Measurements from ENCODE around the gene ADAM19.

Gene ADAM19

DNA sequence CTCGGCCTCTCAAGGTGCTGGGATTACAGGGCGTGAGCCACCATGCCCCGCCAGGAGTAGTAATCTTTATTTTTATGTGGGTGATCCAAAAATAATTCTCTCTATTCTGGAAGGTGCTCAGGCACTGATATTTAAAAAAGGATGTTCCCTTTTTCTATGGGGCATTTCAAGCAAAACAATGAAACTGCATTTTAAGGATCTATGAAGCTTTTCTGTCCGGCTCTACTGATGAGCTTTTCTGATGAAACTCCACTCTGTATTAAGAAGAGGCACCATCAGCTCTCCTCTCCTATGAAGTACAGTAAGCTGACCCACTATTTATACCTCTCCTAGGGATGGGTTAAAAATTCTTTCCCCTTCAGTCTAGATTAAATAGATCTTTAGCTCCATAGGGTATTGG, 7.4 kb downstream of the ADAM19 start:
- in situ Hi-C loops (cut with MboI; ENCODE audit: low pct_unique_long_range_greater_than_20kb, low sequenced_read_pairs), result no loop called here
- DNase-seq, result no peak

DNA sequence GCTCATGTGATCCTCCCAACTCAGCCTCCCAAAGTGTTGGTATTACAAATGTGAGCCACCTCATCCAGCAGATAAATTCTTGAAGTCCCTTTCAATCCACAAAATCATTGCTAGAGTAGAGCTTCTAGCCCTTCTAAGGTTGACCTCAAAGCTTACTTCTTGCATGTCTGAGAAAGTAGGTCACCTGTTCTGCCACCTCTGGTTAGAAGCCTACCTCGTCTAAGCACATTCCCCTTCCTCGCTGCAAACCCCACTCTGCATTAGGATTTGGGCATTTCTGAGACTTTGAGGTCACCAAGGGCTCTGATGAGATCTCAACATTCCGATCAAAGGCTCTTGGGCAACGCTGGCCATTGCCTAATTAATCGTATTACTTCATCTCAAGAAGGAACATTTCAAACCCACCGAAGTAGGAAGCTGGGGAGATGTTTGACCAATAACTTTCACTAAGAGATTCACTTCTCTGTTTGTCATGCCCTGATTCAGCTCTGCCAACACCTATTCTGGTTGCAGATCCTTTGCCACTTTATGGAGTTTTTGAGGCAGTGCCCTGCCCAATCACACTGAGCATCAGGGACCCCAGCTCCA, 8.6 kb downstream of the ADAM19 start:
- no peak for DNase-seq
- in situ Hi-C loops (cut with MboI; ENCODE audit: low pct_unique_long_range_greater_than_20kb, low sequenced_read_pairs), result no loop called here

DNA sequence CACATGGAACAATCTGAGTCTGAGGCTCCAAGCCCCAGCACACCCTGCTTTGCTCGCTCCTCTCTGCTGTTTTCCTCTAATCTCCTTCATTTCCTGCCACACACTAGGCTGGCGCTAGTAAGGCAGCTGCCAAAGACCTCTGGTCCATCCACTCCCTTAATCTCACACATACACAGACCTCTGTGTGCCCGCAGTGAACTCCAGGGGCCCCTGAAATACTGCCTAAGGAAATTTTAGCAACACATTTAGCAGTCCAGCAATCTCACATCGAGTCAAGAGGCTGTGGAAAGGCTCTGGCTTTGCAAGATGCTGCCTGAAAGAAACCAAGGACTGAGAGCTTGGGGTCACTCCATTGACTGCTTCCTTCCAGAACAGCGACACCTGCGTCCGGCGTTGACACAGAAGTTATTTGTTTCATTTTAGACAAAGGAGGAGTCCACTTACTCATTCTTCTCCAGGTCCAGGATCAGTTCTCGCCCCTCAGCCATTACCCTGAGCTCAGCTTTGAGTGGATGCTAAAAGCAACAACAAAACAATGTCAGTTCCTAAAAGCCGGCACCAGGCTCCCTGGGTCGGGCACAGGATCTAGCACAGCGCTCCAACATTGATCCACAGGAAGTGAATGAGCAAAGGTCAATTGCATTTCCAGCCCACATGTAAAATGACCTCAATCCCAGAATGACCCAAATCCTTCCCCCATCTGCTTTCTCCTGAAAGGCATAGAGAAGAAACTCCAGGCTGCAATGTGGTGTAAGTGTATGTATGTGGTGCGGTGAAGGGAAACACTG, 11.5 kb downstream of the ADAM19 start:
- in situ Hi-C loops (cut with MboI; ENCODE audit: low pct_unique_long_range_greater_than_20kb, low sequenced_read_pairs), result no loop called here
- DNase-seq, result no peak

DNA sequence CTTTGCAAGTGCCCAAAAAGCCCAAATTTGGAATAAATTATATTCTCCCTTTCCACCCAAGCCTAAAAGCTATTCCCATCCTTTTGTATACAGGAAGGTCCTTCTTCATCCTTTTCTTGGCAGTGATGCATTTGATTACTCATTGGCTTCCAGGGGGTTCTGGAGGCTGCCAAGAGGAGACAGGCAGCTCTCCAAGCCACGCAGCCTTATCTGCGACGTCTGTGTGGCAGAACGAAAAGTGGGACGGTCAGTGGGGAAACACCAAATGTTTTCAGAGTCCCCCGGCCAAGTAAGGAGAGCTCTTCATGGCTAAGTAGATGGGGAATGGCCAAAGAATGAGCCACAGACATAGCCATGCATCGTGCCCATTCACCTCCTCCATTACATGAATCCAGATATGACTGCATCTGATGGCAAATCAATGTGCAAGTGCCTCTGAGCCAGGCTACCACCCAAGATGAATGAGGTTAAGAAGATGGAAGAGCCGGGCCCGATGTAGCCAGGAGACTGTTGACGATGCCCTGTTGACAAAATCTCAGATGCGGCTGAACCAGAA, 12.1 kb downstream of the ADAM19 start:
- in situ Hi-C loops (cut with MboI; ENCODE audit: low pct_unique_long_range_greater_than_20kb, low sequenced_read_pairs), result no loop called here
- DNase-seq, result no peak

DNA sequence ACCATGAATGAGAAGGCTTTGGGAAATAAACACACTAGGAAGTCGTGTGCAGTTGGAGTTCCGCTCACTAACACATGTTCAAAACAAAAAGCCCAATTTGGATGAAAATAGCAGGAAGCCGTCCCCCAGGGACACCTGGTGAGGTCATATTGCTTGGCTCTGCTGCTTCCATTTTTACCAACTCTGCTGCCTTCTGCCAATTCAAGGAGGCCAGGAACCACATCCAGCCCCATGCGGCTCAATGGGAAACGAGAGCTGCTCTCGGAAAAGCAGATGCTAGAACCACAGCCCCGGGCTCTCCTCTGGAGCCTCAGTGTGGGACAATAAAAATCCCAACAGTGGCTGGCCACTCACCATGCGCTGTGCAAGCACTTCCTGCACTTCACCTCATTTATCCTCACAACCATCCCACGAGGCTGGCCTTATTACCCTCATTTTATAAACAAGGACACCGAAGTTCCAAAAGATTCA, 13.4 kb downstream of the ADAM19 start:
- no peak for DNase-seq

DNA sequence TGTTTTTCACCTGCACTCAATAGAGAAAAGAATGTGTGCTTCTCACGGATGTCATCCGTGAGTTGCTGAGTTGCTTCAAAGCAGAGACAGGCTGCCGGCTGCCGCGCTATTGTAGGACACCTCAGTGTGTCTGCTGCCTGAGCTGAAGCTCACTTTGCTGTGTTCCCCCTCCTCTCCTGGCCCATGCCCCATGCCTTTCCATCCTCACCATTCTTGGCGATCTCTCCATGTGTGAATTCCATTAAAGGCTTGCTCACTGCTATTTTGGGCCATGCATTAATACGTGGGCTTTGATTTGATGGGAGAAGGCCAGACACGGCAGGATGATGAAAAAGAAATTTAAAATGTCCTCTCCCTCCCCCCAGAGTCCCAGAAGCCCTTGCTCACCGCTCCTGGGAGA, 14.5 kb downstream of the ADAM19 start:
- in situ Hi-C loops (cut with MboI; ENCODE audit: low pct_unique_long_range_greater_than_20kb, low sequenced_read_pairs), result no loop called here
- DNase-seq, result no peak

More for the DNA sequence above, 13.4 kb downstream of the ADAM19 start:
- in situ Hi-C loops (cut with MboI; ENCODE audit: low pct_unique_long_range_greater_than_20kb, low sequenced_read_pairs), result no loop called here

DNA sequence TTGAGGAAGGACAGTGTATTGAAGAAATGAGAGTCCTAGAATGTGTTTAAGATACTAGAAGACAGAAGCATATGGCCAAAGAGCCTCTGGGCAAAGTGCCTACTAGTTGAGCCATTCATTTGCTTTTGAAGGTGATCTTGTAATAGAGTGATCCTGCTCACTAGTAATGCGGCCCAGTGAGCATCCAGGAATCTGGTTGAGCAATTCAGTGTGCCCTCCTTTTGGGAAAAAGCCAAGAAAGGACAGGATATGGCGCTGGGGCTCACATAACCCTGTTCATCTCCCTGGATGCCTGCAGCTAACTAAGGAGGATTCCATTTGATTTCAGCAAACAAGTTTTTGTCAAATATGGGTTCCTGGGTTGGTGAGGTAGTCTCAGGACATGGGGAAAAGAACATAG, 16.3 kb downstream of the ADAM19 start:
- no peak for DNase-seq
- in situ Hi-C loops (cut with MboI; ENCODE audit: low pct_unique_long_range_greater_than_20kb, low sequenced_read_pairs), result no loop called here

DNA sequence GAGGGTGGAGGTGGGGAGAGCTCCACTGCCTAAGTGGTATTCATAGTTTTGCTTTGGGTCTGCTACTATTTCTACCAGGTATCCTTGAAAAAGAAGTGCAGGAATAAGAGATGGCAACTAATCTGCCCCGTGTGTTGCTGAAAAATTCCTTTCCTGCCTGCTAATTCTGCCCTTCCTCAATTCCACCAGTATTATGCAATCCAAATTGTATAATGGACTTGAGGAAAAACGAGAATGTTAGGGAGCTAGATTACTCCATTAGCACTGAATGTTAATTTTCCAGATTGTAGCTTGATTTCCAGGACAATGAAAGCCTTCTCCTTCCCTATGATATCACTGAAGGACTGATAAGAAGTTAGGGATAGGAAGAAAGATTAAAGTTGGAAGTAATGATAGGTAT, 16.9 kb downstream of the ADAM19 start:
- in situ Hi-C loops (cut with MboI; ENCODE audit: low pct_unique_long_range_greater_than_20kb, low sequenced_read_pairs), result no loop called here
- DNase-seq, result no peak

DNA sequence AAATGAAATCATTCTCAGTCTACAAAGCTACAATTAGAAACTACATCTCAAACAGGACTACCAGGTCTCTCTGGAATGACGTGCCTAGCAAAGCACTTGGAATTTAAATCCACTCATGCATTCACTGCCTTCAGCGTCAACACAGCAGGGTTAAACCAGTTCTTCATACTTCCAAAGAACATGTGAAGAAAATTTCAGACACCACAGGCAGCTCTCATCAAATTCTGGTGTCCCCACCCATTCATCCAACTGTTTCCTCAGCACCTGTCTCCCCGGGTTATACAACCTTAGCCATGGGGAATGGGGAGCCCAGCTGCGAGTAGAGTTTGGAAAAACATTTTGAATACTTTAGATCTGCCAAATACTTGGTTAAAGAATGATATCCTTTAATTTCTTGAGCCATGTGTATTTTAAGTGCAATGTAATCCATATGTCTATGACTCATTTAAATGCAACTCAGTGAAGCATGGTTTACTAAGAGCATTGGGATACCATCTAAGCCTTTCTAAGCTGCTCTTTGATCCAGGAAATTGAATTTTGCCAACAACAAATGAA, 17.5 kb downstream of the ADAM19 start:
- DNase-seq, result no peak

DNA sequence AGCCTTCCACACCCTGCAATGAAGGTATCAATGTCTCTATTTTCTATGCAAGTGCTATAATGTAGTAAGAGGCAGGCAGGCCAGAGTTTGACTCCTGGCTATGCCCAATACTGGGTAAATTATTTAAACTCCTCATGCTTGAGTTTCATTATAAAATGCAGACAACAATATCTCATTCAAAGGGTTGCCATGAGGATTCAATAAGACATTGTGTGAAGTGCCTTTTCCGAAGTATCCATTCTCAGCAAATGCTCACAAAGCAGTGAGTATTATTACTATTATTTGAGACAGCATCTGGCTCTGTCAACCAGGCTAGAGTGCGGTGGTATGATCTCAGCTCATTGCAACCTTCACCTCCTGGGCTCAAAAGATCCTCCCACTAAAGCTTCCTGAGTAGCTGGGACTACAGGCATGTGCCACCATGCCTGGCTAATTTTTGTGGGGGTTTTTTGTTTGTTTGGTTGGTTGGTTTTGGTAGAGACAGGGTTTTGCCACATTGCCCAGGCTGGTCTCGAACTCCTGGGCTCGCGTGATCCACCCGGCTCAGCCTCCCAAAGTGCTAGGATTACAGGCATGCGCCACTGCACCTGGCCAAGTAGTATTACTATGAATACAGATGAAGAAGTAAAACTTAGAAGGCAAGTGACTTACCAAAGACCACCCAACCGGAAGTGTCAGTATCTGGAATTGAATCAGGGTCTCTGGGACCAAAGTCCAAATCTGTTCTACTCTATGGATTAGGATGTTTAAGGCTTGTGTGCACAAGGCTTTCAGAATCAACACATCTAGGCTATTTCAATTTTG, 18.8 kb downstream of the ADAM19 start:
- in situ Hi-C loops (cut with MboI; ENCODE audit: low pct_unique_long_range_greater_than_20kb, low sequenced_read_pairs), result no loop called here
- no peak for DNase-seq

More for the DNA sequence above, 17.5 kb downstream of the ADAM19 start:
- in situ Hi-C loops (cut with MboI; ENCODE audit: low pct_unique_long_range_greater_than_20kb, low sequenced_read_pairs), result no loop called here

DNA sequence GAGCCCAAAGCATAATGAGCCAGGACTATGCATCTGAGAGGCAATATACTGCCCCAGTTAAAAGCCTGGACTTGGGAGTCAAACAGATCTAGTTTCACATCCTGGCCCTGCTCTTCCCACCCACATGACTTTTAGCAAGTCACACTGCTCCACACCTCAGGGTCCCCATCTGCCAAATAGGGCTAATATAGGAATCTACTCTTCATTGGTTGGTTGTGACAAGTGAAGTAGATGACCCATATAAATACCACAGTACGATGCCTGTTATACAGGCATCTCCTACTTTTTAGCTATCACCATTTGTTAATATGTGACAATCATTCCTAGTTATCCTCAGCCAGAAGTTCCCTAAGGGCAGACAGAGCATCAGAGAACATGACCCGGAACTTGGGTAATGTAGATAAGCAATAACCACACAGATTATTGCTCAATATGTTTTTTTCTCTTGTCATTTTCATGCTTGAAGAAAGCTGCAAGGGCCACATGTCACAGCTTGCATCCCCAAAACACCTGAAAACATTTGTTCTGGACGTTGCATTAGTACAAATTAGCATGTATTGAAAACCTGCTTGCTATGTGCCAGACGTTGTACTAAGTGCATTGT, 20.4 kb downstream of the ADAM19 start:
- in situ Hi-C loops (cut with MboI; ENCODE audit: low pct_unique_long_range_greater_than_20kb, low sequenced_read_pairs), result no loop called here
- DNase-seq, result no peak

DNA sequence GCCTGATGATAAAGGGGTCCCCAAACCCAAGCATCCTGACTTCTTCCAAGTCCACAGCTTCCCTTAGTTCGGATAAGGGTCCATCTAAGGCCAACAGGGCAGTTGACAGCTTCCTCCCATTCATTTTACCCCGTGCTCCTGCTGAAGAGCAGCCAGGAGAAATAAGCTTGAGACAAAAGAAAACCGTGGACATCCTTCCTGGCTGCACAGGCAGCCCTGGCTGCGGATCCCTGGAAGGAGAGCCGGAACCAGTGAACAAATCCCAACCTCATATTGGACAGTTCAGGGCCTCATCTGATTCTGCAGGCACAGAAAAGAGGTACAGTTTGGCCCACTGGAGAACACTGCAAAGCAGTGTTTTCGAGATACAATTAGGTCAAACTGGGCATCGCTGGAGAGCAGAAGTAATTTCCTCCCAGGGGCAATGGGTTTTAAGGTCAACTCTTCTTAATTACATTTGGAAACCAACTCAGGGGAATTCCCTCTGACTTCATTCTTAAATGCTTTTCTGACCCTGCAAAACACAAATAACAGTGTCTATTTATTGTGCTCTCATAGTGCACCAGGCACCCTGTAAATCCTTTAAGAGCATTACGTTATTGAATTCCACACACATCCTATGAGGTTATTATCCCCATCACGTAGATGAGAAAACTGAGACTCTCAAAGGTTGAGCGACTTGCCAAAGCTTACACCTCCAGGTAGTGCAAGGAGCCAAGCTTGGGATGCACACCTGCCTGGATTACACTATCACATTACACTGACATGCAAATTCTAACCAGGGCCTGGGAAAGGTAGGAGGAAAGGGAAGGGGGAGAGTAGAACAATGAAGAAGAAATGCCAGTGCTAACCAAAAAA, 21.2 kb downstream of the ADAM19 start:
- in situ Hi-C loops (cut with MboI; ENCODE audit: low pct_unique_long_range_greater_than_20kb, low sequenced_read_pairs), result no loop called here
- DNase-seq, result no peak

DNA sequence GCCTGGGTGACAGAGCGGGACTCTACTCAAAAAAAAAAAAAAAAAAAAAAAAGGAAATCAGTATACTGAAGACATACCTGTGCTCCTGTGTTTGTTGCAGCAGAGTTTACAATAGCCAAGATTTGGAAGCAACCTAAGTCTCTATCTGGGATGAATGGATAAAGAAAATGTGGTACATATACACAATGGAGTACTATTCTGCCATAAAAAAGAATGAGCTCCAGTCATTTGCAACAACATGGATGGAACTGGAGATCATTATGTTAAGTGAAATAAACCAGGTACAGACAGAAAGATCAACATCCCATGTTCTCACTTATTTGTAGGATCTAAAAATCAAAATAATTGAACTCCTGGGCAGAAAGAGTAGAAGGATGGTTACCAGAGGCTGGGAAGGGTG, 22.9 kb downstream of the ADAM19 start:
- in situ Hi-C loops (cut with MboI; ENCODE audit: low pct_unique_long_range_greater_than_20kb, low sequenced_read_pairs), result no loop called here
- no peak for DNase-seq

DNA sequence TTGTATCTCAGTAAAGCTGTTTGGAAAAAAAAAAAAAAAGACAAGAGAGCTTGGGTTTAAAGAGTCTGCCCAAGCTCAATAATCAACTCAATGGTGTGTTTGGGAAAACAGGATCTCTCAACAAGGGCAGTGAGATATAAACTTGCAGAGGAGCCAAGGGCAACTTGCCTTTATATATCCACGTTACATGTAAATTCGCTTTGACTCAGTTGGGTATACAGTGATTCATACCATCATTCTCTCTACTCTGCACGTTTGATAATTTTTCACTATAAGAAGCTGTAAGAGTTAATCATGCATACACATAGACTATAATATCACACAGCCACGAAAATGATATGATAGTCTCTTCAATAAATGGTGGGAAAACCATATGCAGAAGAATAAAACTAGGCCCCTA, 24.9 kb downstream of the ADAM19 start:
- in situ Hi-C loops (cut with MboI; ENCODE audit: low pct_unique_long_range_greater_than_20kb, low sequenced_read_pairs), result no loop called here
- DNase-seq, result no peak

DNA sequence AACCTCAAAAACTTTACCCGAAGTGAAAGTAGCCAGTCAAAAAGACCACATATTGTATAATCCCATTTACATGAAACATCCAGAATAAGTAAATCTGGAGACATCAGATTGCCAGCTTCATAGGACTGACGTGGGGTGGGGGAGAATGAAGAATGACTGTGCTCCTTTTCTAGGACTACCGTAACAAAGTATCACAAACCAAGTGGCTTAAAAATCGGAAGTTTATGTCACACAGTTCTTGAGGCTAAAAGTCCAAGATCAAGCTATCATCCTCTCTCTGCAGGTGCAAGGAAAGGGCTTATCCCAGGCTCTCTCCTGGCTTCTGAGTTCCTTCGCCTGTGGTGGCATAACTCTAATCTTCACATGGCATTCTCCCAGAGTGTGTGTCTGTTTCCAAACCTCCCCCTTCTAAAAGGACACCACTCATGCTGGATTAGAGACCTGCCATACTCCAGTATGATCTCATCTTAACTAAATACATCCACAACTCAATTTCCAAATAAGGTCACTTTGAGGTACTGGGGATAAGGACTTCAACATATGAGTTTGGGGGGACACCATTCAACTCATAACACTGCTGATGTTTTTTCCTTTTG, 25.5 kb downstream of the ADAM19 start:
- no peak for DNase-seq
- in situ Hi-C loops (cut with MboI; ENCODE audit: low pct_unique_long_range_greater_than_20kb, low sequenced_read_pairs), result no loop called here

DNA sequence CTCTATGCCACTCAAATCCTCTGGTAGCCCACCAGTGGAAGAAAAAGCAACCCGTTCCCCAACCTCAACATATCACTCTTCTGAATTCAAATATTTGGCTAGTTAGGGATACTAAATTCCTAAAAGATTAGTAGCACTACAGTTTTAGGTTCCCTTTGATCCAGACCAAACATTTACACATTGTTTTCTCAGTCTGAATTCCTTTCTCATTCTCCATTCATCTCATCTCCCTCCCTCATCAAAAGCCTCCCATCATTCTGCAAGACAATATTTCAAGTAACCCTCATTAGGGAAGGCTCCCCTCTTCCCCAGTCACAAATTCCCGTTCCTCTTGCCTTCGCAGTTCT, 26.3 kb downstream of the ADAM19 start:
- DNase-seq, result no peak
- in situ Hi-C loops (cut with MboI; ENCODE audit: low pct_unique_long_range_greater_than_20kb, low sequenced_read_pairs), result no loop called here

DNA sequence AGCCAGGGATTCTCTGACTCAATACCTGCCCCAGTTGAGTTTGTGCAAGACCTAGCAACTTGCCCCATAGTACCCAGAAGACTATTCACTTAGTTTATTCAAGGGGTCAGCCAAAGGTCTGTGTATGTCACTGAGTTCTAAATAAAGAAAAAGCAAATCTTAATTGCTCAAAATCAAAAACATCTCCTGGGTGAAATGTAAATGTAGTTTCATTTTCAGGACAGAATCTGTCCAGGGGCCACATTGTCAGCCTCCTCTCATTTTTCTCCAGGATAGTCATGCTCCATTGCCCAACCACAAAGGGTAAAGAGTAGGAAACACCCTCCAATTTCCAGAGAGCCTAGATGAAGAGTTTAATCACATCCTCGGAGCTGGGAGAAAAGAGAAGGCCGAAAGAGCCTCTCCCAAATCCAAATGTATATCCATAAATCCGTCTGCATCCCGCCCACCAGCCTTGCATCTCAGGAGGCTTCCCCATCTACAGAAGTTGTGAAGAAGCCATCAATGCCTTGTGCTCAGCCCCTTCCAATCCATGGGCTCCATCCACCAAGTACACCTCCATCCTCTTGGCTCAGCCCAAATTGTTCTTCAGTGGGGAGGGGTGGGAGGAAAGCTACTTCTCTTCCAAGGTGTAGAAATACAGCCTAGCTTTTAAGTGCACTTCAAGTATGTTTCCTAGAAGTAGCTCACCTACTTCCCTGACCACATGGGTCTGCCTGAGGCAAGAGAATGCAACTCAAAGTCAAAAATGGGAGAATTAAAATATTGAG, 26.9 kb downstream of the ADAM19 start:
- in situ Hi-C loops (cut with MboI; ENCODE audit: low pct_unique_long_range_greater_than_20kb, low sequenced_read_pairs), result no loop called here

More for the DNA sequence above, 26.9 kb downstream of the ADAM19 start:
- DNase-seq, result no peak

All from KBM-7 (cell line).